ENCODE data around the gene PTPN4.

Gene PTPN4

GRCh38 chr2:119939915-119940314 lies 180.2 kb downstream of the PTPN4 start:
- H3K36me3 ChIP-seq (ENCODE audit: insufficient read depth, low read length) = peaks cover 6% of the 10 kb centered on the region; the same call in 1 of the 2 replicates
- H3K27me3 ChIP-seq (ENCODE audit: insufficient read depth, low read length, poor library complexity, severe bottlenecking) = no peaks in the 10 kb centered on the region
- H3K79me2 ChIP-seq (ENCODE audit: insufficient read depth, low read length) = no peaks in the 10 kb centered on the region
- H3K9ac ChIP-seq (ENCODE audit: low read depth, low read length, poor library complexity, severe bottlenecking) = no peak overlapping the region
- no peaks in the 10 kb centered on the region for H3K9me3 ChIP-seq (ENCODE audit: insufficient read depth, low read depth, low read length)
- no peaks in the 10 kb centered on the region for H3K4me1 ChIP-seq (ENCODE audit: insufficient read depth, low read length, poor library complexity, severe bottlenecking)
- no peak overlapping the region for H3K4me3 ChIP-seq (ENCODE audit: low read length, poor library complexity, severe bottlenecking)
- no peak overlapping the region for H3K4me2 ChIP-seq (ENCODE audit: low read depth, low read length, poor library complexity, severe bottlenecking)
- no peaks in the 10 kb centered on the region for H4K20me1 ChIP-seq (ENCODE audit: insufficient read depth, low read length, poor library complexity, severe bottlenecking)
- no peaks in the 10 kb centered on the region for H3K9me2 ChIP-seq (replicated peaks; ENCODE audit: low read depth, low read length)
- TF ChIP-seq EZH2phosphoT487 (IDR thresholded peaks at IDR 0.05; ENCODE audit: borderline replicate concordance) (no peak), CTCF (conservative IDR thresholded peaks at IDR 0.05; ENCODE audit: low read length) (no peak)
- no peaks in the 10 kb centered on the region for H3F3A ChIP-seq (ENCODE audit: low read depth)
- H2AFZ ChIP-seq (ENCODE audit: low read length) = no peak overlapping the region

- H2AFZ ChIP-seq (ENCODE audit: low read length) = no peak overlapping the region
- TF ChIP-seq CTCF (conservative IDR thresholded peaks at IDR 0.05; ENCODE audit: low read length) = no peak
- no peaks in the 10 kb centered on the region for H3K4me1 ChIP-seq (ENCODE audit: insufficient read depth, low read length, poor library complexity, severe bottlenecking)
- no peaks in the 10 kb centered on the region for H4K20me1 ChIP-seq (ENCODE audit: insufficient read depth, low read length, poor library complexity, severe bottlenecking)
- no peaks in the 10 kb centered on the region for H3K27me3 ChIP-seq (ENCODE audit: insufficient read depth, low read length, poor library complexity, severe bottlenecking)
- no peaks in the 10 kb centered on the region for H3K9me3 ChIP-seq (ENCODE audit: insufficient read depth, low read depth, low read length)
- H3K79me2 ChIP-seq (ENCODE audit: insufficient read depth, low read length) = no peaks in the 10 kb centered on the region
- peaks cover 7% of the 10 kb centered on the region; the same call in 1 of the 2 replicates for H3K36me3 ChIP-seq (ENCODE audit: insufficient read depth, low read length)
- no peaks in the 10 kb centered on the region for H3K9me2 ChIP-seq (replicated peaks; ENCODE audit: low read depth, low read length)
- H3K4me2 ChIP-seq (ENCODE audit: low read depth, low read length, poor library complexity, severe bottlenecking) = no peak overlapping the region
- H3F3A ChIP-seq (ENCODE audit: low read depth) = no peaks in the 10 kb centered on the region
- no peak overlapping the region for H3K4me3 ChIP-seq (ENCODE audit: low read length, poor library complexity, severe bottlenecking)
- H3K9ac ChIP-seq (ENCODE audit: low read depth, low read length, poor library complexity, severe bottlenecking) = no peak overlapping the region
Observed at GRCh38 chr2:119940856-119941255, 181.1 kb downstream of the PTPN4 start.

GRCh38 chr2:119941388-119941787 lies 181.7 kb downstream of the PTPN4 start:
- Histone ChIP-seq H3F3A (ENCODE audit: low read depth) (no peaks in the 10 kb centered on the region), H3K4me2 (ENCODE audit: low read depth, low read length, poor library complexity, severe bottlenecking) (no peak overlapping the region), H3K9me3 (ENCODE audit: insufficient read depth, low read depth, low read length) (no peaks in the 10 kb centered on the region), H4K20me1 (ENCODE audit: insufficient read depth, low read length, poor library complexity, severe bottlenecking) (no peaks in the 10 kb centered on the region), H3K9ac (ENCODE audit: low read depth, low read length, poor library complexity, severe bottlenecking) (no peak overlapping the region), H3K27me3 (ENCODE audit: insufficient read depth, low read length, poor library complexity, severe bottlenecking) (no peaks in the 10 kb centered on the region), H3K4me3 (ENCODE audit: low read length, poor library complexity, severe bottlenecking) (no peak overlapping the region), H3K4me1 (ENCODE audit: insufficient read depth, low read length, poor library complexity, severe bottlenecking) (no peaks in the 10 kb centered on the region), H3K79me2 (ENCODE audit: insufficient read depth, low read length) (no peaks in the 10 kb centered on the region), H2AFZ (ENCODE audit: low read length) (no peak overlapping the region), H3K9me2 (replicated peaks; ENCODE audit: low read depth, low read length) (no peaks in the 10 kb centered on the region), H3K36me3 (ENCODE audit: insufficient read depth, low read length) (peaks cover 6% of the 10 kb centered on the region; the same call in 1 of the 2 replicates)
- TF ChIP-seq CTCF (conservative IDR thresholded peaks at IDR 0.05; ENCODE audit: low read length) (no peak), EZH2phosphoT487 (IDR thresholded peaks at IDR 0.05; ENCODE audit: borderline replicate concordance) (no peak)

Measured in Loucy (cell line).